Activated CD8-positive, alpha-beta memory T cell treated with anti-CD3 and anti-CD28 coated beads for 4 hours (primary cell): ENCODE data around the gene SIDT1.

Experiments used
- DNase-seq, 2 donors: peaks; one replicate each; pipeline ENCODE4 v3.0.0-alpha.2; 2020; ENCODE audit warnings: low read depth in 2 of 2

The SIDT1 gene

GRCh38 chr3:113531826-113532697 lies at the start of gene SIDT1:
Gene SIDT1, plus strand, starts transcription at chr3:113532555. Its CDS starts 467 bp downstream, at chr3:113533022.
- peak; percentile 34 to 53 for DNase-seq

- DNase-seq, result peak in 1 of 2 donors; percentile 16
Measured at GRCh38 chr3:113485161-113485609, 47.2 kb upstream of the SIDT1 start.

- DNase-seq, result no peak
Measured at GRCh38 chr3:113495035-113495434, 37.3 kb upstream of the SIDT1 start.

GRCh38 chr3:113496924-113497323 lies 35.4 kb upstream of the SIDT1 start:
- no peak for DNase-seq

- DNase-seq, result no peak
Measured at GRCh38 chr3:113498221-113499005, 33.9 kb upstream of the SIDT1 start.

GRCh38 chr3:113499081-113499480 lies 33.3 kb upstream of the SIDT1 start:
- DNase-seq, result no peak

GRCh38 chr3:113501597-113501996 lies 30.8 kb upstream of the SIDT1 start:
- no peak for DNase-seq

GRCh38 chr3:113505867-113506266 lies 26.5 kb upstream of the SIDT1 start:
- no peak for DNase-seq

- DNase-seq, result no peak
Measured at GRCh38 chr3:113507501-113508067, 24.8 kb upstream of the SIDT1 start.

- DNase-seq, result no peak
Measured at GRCh38 chr3:113508966-113509365, 23.4 kb upstream of the SIDT1 start.

GRCh38 chr3:113514265-113514769 lies 18.0 kb upstream of the SIDT1 start:
- DNase-seq, result no peak

- DNase-seq, result no peak
Measured at GRCh38 chr3:113516115-113516505, 16.2 kb upstream of the SIDT1 start.

- no peak for DNase-seq
Measured at GRCh38 chr3:113521981-113522380, 10.4 kb upstream of the SIDT1 start.

- DNase-seq, result no peak
Measured at GRCh38 chr3:113523241-113523640, 9.1 kb upstream of the SIDT1 start.

GRCh38 chr3:113532698-113533533 lies 561 bp downstream of the SIDT1 start:
- DNase-seq, result no peak

GRCh38 chr3:113533534-113533892 lies 1.2 kb downstream of the SIDT1 start:
- DNase-seq, result peak; percentile 7 to 16

GRCh38 chr3:113534365-113534764 lies 2.0 kb downstream of the SIDT1 start:
- DNase-seq, result no peak

GRCh38 chr3:113535898-113536297 lies 3.5 kb downstream of the SIDT1 start:
- DNase-seq, result no peak

GRCh38 chr3:113536627-113537101 lies 4.3 kb downstream of the SIDT1 start:
- no peak for DNase-seq

- no peak for DNase-seq
Measured at GRCh38 chr3:113537155-113537554, 4.8 kb downstream of the SIDT1 start.

- DNase-seq, result no peak
Measured at GRCh38 chr3:113541519-113541918, 9.2 kb downstream of the SIDT1 start.
